Esophagus squamous epithelium (tissue), 4 donors: ENCODE data around the gene INPPL1.

Source experiments
- POLR2A ChIP-seq, 4 donors: fragments of 450-650 bp; IDR thresholded peaks; one replicate each; pipeline ENCODE4 v1.6.1; 2017; ENCODE audit warnings: antibody characterized with exemption in 4 of 4, mild to moderate bottlenecking in 4 of 4, moderate library complexity in 3 of 4
- TF ChIP-seq, protein P1 (sequence below), 6 experiments: fragments of 450-650 bp in 4 of 6; fragments of 200-600 bp in 2 of 6; sonication (generic) in 2 of 6; IDR thresholded peaks; one replicate each; pipeline ENCODE4 v1.5.1; 2016 to 2019; ENCODE audit warnings: antibody characterized with exemption in 6 of 6, mild to moderate bottlenecking in 4 of 6, moderate library complexity in 4 of 6

DNA sequence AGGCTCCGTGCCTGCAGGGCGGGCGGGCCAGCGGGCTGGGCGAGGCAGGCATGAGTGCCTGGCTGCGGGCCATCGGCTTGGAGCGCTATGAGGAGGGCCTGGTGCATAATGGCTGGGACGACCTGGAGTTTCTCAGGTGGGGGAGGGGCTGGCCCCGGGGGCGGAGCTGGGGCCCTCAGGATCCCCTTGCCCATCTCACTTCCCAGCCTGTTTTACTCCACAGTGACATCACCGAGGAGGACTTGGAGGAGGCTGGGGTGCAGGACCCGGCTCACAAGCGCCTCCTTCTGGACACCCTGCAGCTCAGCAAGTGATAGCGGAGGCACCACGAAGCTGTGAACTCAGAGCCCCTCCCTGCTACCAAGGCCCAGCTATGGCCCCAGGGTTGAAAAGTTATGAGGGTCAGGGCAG, 13.5 kb downstream of the INPPL1 start:
- TF ChIP-seq, protein P1, sequence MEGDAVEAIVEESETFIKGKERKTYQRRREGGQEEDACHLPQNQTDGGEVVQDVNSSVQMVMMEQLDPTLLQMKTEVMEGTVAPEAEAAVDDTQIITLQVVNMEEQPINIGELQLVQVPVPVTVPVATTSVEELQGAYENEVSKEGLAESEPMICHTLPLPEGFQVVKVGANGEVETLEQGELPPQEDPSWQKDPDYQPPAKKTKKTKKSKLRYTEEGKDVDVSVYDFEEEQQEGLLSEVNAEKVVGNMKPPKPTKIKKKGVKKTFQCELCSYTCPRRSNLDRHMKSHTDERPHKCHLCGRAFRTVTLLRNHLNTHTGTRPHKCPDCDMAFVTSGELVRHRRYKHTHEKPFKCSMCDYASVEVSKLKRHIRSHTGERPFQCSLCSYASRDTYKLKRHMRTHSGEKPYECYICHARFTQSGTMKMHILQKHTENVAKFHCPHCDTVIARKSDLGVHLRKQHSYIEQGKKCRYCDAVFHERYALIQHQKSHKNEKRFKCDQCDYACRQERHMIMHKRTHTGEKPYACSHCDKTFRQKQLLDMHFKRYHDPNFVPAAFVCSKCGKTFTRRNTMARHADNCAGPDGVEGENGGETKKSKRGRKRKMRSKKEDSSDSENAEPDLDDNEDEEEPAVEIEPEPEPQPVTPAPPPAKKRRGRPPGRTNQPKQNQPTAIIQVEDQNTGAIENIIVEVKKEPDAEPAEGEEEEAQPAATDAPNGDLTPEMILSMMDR (IDR thresholded peaks at IDR 0.05) = peak; percentile 46 to 77 (median 54)
- TF ChIP-seq POLR2A (IDR thresholded peaks at IDR 0.05) = no peak
